OCI-LY1 (cell line): ENCODE measurements around the gene SPATA13.

Source experiments
- H2AFZ ChIP-seq: fragments of 200-600 bp; sonication (generic), shearing (Covaris generic); 2 replicates; pipeline ENCODE4 v1.6.0; 2014; ENCODE audit warnings: antibody characterized with exemption, mild to moderate bottlenecking, low read length
- H3F3A ChIP-seq: fragments of 200-600 bp; sonication (generic), shearing (Covaris generic); 2 replicates; pipeline ENCODE4 v1.6.0; 2014; ENCODE audit warnings: mild to moderate bottlenecking, antibody characterized with exemption, low read length, moderate library complexity; ENCODE audit not compliant: insufficient read depth
- H3K27ac ChIP-seq: fragments of 200-600 bp; sonication (generic); 2 replicates; pipeline ENCODE4 v1.5.1; 2014; ENCODE audit warnings: low read length, mixed run types, mild to moderate bottlenecking, low read depth; ENCODE audit not compliant: poor library complexity, severe bottlenecking
- H3K27me3 ChIP-seq: fragments of 200-600 bp; sonication (generic); 2 replicates; pipeline ENCODE4 v1.6.0; 2014; ENCODE audit warnings: antibody characterized with exemption, mild to moderate bottlenecking, low read length, moderate library complexity; ENCODE audit not compliant: insufficient read depth
- H3K36me3 ChIP-seq: fragments of 200-600 bp; sonication (generic); 2 replicates; pipeline ENCODE4 v1.6.1; 2014; ENCODE audit warnings: mild to moderate bottlenecking, antibody characterized with exemption, low read length, moderate library complexity, mixed read lengths; ENCODE audit not compliant: insufficient read depth
- H3K4me1 ChIP-seq: fragments of 200-600 bp; sonication (generic); 2 replicates; pipeline ENCODE4 v1.5.1; 2014; ENCODE audit warnings: mild to moderate bottlenecking, low read length, moderate library complexity; ENCODE audit not compliant: insufficient read depth, severe bottlenecking
- H3K4me2 ChIP-seq: fragments of 200-600 bp; sonication (generic), shearing (Covaris generic); 2 replicates; pipeline ENCODE4 v1.6.1; 2014; ENCODE audit warnings: low read length
- H3K4me3 ChIP-seq: fragments of 200-600 bp; sonication (generic); 2 replicates; pipeline ENCODE4 v1.5.1; 2014; ENCODE audit warnings: low read length, low read depth, mild to moderate bottlenecking, mixed read lengths; ENCODE audit not compliant: poor library complexity, severe bottlenecking
- H3K79me2 ChIP-seq: fragments of 200-600 bp; shearing (Covaris generic); 2 replicates; pipeline ENCODE4 v1.6.1; 2016; ENCODE audit warnings: mixed run types, low read length, mixed read lengths; ENCODE audit not compliant: insufficient read depth
- H3K9ac ChIP-seq: fragments of 200-600 bp; sonication (generic), shearing (Covaris generic); 2 replicates; pipeline ENCODE4 v1.6.1; 2014; ENCODE audit warnings: mild to moderate bottlenecking, low read length, mixed read lengths
- H3K9me2 ChIP-seq: fragments of 200-600 bp; sonication (generic), shearing (Covaris generic); 2 replicates; pipeline ENCODE4 v1.6.1; 2014; ENCODE audit warnings: low read depth, mild to moderate bottlenecking, low read length, mixed read lengths
- H3K9me3 ChIP-seq: fragments of 200-600 bp; shearing (Covaris generic); 2 replicates; pipeline ENCODE4 v1.6.1; 2014; ENCODE audit warnings: low read length, mixed read lengths
- H4K20me1 ChIP-seq: fragments of 200-600 bp; sonication (generic), shearing (Covaris generic); 2 replicates; pipeline ENCODE4 v1.6.0; 2016; ENCODE audit warnings: mild to moderate bottlenecking, low read length; ENCODE audit not compliant: insufficient read depth
- CTCF ChIP-seq: fragments of 200-600 bp; sonication (generic), shearing (Covaris generic); IDR thresholded peaks from 2 replicates; pipeline ENCODE4 v1.5.1; 2017; ENCODE audit warnings: mild to moderate bottlenecking, antibody characterized with exemption, low read length, moderate library complexity, mixed read lengths
- EZH2 ChIP-seq: fragments of 200-600 bp; sonication (generic), shearing (Covaris generic); IDR thresholded peaks from 2 replicates; pipeline ENCODE4 v1.8.0; 2017; ENCODE audit warnings: borderline replicate concordance, mixed run types, mild to moderate bottlenecking, antibody characterized with exemption, low read length, moderate library complexity, mixed read lengths

Gene SPATA13

GRCh38 chr13:24159357-24159756 is 1.2 kb upstream of the SPATA13 start:
- Histone ChIP-seq H3K4me3 (no peak overlapping the region), H3F3A (no peaks in the 10 kb centered on the region), H3K9ac (no peak overlapping the region), H3K79me2 (no peaks in the 10 kb centered on the region), H3K4me1 (peaks cover 4% of the 10 kb centered on the region), H3K36me3 (no peaks in the 10 kb centered on the region), H4K20me1 (no peaks in the 10 kb centered on the region), H3K9me3 (no peaks in the 10 kb centered on the region), H2AFZ (no peak overlapping the region), H3K4me2 (no peak overlapping the region), H3K27ac (no peak overlapping the region), H3K9me2 (no peaks in the 10 kb centered on the region), H3K27me3 (no peaks in the 10 kb centered on the region)
- TF ChIP-seq CTCF (no peak), EZH2 (no peak)

- Histone ChIP-seq H2AFZ (no peak overlapping the region), H3K27ac (no peak overlapping the region), H3K4me3 (peak overlapping the region; percentile 58), H4K20me1 (no peaks in the 10 kb centered on the region), H3K4me2 (peak overlapping the region; percentile 70), H3K9ac (no peak overlapping the region; the same call in 1 of the 2 replicates), H3K9me3 (no peaks in the 10 kb centered on the region), H3K36me3 (no peaks in the 10 kb centered on the region), H3K4me1 (peaks cover 4% of the 10 kb centered on the region), H3K79me2 (no peaks in the 10 kb centered on the region), H3F3A (no peaks in the 10 kb centered on the region), H3K27me3 (no peaks in the 10 kb centered on the region), H3K9me2 (no peaks in the 10 kb centered on the region)
- TF ChIP-seq CTCF (no peak), EZH2 (no peak)
Observed at GRCh38 chr13:24161010-24161775, 673 bp downstream of the SPATA13 start.

GRCh38 chr13:24161980-24162525 is 1.5 kb downstream of the SPATA13 start:
- Histone ChIP-seq H3K27me3 (no peaks in the 10 kb centered on the region), H4K20me1 (no peaks in the 10 kb centered on the region), H3K9me3 (no peaks in the 10 kb centered on the region), H3K79me2 (no peaks in the 10 kb centered on the region), H3K27ac (no peak overlapping the region), H2AFZ (no peak overlapping the region), H3F3A (no peaks in the 10 kb centered on the region), H3K4me3 (no peak overlapping the region), H3K4me2 (no peak overlapping the region), H3K36me3 (no peaks in the 10 kb centered on the region), H3K4me1 (peaks cover 4% of the 10 kb centered on the region), H3K9ac (no peak overlapping the region), H3K9me2 (no peaks in the 10 kb centered on the region)
- TF ChIP-seq EZH2 (no peak), CTCF (no peak)
